Nephron (organoid): ENCODE results near the gene KBTBD6.

Experiments used
- H3K27ac Mint-ChIP-seq, 3 experiments: 2 replicates each; pipeline ENCODE4 v1.8.0; 2020; ENCODE audit warnings: mixed read lengths in 3 of 3, mild to moderate bottlenecking in 2 of 3, moderate library complexity in 1 of 3
- H3K27me3 Mint-ChIP-seq: 2 replicates; pipeline ENCODE4 v1.8.0; 2021; ENCODE audit warnings: low read depth, mild to moderate bottlenecking, moderate library complexity, mixed read lengths
- H3K36me3 Mint-ChIP-seq: 2 replicates; pipeline ENCODE4 v1.8.0; 2020; ENCODE audit warnings: low read depth, mixed read lengths
- H3K4me1 Mint-ChIP-seq: 2 replicates; pipeline ENCODE4 v1.8.0; 2020; ENCODE audit warnings: mixed read lengths
- H3K4me3 Mint-ChIP-seq, 3 experiments: 2 replicates each; pipeline ENCODE4 v1.8.0; 2020; ENCODE audit warnings: mild to moderate bottlenecking in 3 of 3, mixed read lengths in 3 of 3, moderate library complexity in 2 of 3
- H3K9me3 Mint-ChIP-seq: 2 replicates; pipeline ENCODE4 v1.8.0; 2020; ENCODE audit warnings: mixed read lengths
- CTCF ChIP-seq, 3 experiments: fragments of 200-600 bp; sonication (generic); IDR thresholded peaks; one replicate each; pipeline ENCODE4 v1.5.0; 2021; ENCODE audit warnings: antibody characterized with exemption in 3 of 3; ENCODE audit not compliant: unreplicated experiment in 3 of 3

The KBTBD6 gene

GRCh38 chr13:41130356-41130755 lies 2.2 kb downstream of the KBTBD6 start:
- peak overlapping the region; percentile 95 to 100 (median 99) for H3K4me3 Mint-ChIP-seq
- H3K27me3 Mint-ChIP-seq = no peaks in the 10 kb centered on the region
- no peak overlapping the region for H3K27ac Mint-ChIP-seq
- peaks cover 39% of the 10 kb centered on the region for H3K4me1 Mint-ChIP-seq
- TF ChIP-seq CTCF (IDR thresholded peaks at IDR 0.05; ENCODE audit: unreplicated experiment in 3 of 3) = no peak
- peaks cover 28% of the 10 kb centered on the region for H3K36me3 Mint-ChIP-seq
- H3K9me3 Mint-ChIP-seq = peaks cover 2% of the 10 kb centered on the region

- Mint-ChIP-seq H3K9me3 (peaks cover 2% of the 10 kb centered on the region), H3K27ac (no peak overlapping the region), H3K36me3 (peaks cover 28% of the 10 kb centered on the region), H3K4me3 (no peak overlapping the region), H3K4me1 (peaks cover 28% of the 10 kb centered on the region), H3K27me3 (no peaks in the 10 kb centered on the region)
- TF ChIP-seq CTCF (IDR thresholded peaks at IDR 0.05; ENCODE audit: unreplicated experiment in 3 of 3) = no peak
Measured at GRCh38 chr13:41127701-41128100, 4.9 kb downstream of the KBTBD6 start.

- peaks cover under 1% of the 10 kb centered on the region for H3K4me1 Mint-ChIP-seq
- peaks cover 7% of the 10 kb centered on the region for H3K36me3 Mint-ChIP-seq
- H3K9me3 Mint-ChIP-seq = no peaks in the 10 kb centered on the region
- no peak for TF ChIP-seq CTCF (IDR thresholded peaks at IDR 0.05; ENCODE audit: unreplicated experiment in 3 of 3)
- no peaks in the 10 kb centered on the region for H3K27me3 Mint-ChIP-seq
- H3K27ac Mint-ChIP-seq = no peak overlapping the region
- no peak overlapping the region for H3K4me3 Mint-ChIP-seq
Measured at GRCh38 chr13:41122838-41123237, 9.8 kb downstream of the KBTBD6 start.

GRCh38 chr13:41117869-41118268 lies 14.7 kb downstream of the KBTBD6 start:
- H3K4me1 Mint-ChIP-seq = no peaks in the 10 kb centered on the region
- H3K4me3 Mint-ChIP-seq = no peak overlapping the region
- H3K27ac Mint-ChIP-seq = no peak overlapping the region
- no peaks in the 10 kb centered on the region for H3K27me3 Mint-ChIP-seq
- no peak for TF ChIP-seq CTCF (IDR thresholded peaks at IDR 0.05; ENCODE audit: unreplicated experiment in 3 of 3)
- no peaks in the 10 kb centered on the region for H3K36me3 Mint-ChIP-seq
- H3K9me3 Mint-ChIP-seq = no peaks in the 10 kb centered on the region

- Mint-ChIP-seq H3K4me3 (no peak overlapping the region), H3K27ac (no peak overlapping the region), H3K4me1 (no peaks in the 10 kb centered on the region), H3K36me3 (no peaks in the 10 kb centered on the region), H3K9me3 (no peaks in the 10 kb centered on the region), H3K27me3 (no peaks in the 10 kb centered on the region)
- TF ChIP-seq CTCF (IDR thresholded peaks at IDR 0.05; ENCODE audit: unreplicated experiment in 3 of 3) = no peak
Measured at GRCh38 chr13:41111454-41111853, 21.1 kb downstream of the KBTBD6 start.

- H3K4me3 Mint-ChIP-seq = peak overlapping the region in 1 of 3 experiments; percentile 32
- no peaks in the 10 kb centered on the region for H3K4me1 Mint-ChIP-seq
- no peaks in the 10 kb centered on the region for H3K27me3 Mint-ChIP-seq
- H3K9me3 Mint-ChIP-seq = no peaks in the 10 kb centered on the region
- H3K27ac Mint-ChIP-seq = no peak overlapping the region
- TF ChIP-seq CTCF (IDR thresholded peaks at IDR 0.05; ENCODE audit: unreplicated experiment in 3 of 3) = no peak
- H3K36me3 Mint-ChIP-seq = no peaks in the 10 kb centered on the region
Measured at GRCh38 chr13:41107584-41108014, 25.0 kb downstream of the KBTBD6 start.
